HG03469 (cell line): ENCODE data around the gene PRLR.

ENCODE experiments used
- ATAC-seq: cut with Tn5 transposase; IDR thresholded peaks from one replicate; pipeline ENCODE4 v1.9.1; 2021; ENCODE audit warnings: mild to moderate bottlenecking, moderate library complexity, moderate number of reproducible peaks; ENCODE audit not compliant: unreplicated experiment

The PRLR gene

DNA sequence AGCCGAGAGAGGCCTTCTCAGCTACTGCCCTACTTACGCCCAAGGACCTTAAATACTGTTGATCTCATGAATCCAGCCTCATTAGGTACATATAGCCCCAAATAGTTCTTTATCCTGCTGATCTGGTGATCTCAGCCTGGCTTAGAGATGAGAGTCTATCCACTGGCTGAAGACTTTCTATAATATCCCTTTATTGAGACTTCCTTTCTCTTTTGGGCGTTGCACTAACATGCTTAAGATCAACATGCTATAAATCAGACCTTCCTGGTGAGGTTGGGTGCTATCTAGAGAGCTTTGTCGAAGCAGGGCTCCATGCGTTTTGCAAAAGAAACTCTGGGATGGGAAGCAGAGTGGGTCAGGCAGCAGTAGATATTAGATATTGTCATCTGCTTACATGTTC is 138.6 kb downstream of the PRLR start:
- no peak for ATAC-seq

DNA sequence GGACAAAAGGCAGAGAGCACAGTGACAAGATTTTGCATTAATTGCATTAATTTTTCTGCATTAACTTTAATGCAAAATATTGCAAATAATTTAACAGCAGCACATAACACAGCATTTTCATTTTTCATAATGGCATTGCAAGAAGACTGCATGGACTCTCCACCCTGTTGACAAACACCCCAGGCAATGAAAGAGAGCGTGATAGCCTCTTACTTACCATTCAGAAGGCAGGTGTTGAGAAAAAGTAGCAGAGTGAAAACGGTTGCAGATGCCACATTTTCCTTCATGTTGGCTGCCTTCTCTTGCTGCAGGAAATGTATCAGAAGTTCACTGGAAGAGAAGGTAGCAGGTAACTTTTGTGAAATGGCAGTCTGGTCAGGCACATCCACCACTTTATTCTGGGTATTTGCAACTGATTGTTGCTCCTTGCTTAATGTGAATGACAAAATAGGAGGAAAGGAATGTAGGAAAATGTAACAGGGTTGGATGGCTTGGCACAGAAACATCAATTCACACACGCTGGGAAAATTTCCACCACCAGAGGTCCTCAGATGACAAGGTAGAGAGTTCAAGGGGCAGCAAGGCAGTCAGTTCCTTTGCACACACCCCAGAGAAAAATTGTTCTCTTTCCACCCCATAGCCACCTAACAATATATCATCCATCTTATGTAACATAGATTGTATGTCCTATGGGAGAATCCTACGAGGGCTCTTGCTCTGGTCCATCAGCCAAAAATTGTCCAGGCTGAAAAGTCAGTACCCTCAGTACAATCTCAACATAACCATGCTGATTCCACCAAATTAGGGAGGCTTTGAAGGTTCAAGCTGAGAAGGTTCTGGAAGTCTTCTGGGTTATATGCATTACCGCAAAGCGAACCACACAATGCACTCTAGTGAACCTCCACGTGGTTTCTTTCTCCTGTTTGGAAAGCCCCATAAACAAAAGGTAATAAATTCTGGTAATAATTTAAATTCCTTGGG is 140.7 kb downstream of the PRLR start:
- ATAC-seq = peak; percentile 60

DNA sequence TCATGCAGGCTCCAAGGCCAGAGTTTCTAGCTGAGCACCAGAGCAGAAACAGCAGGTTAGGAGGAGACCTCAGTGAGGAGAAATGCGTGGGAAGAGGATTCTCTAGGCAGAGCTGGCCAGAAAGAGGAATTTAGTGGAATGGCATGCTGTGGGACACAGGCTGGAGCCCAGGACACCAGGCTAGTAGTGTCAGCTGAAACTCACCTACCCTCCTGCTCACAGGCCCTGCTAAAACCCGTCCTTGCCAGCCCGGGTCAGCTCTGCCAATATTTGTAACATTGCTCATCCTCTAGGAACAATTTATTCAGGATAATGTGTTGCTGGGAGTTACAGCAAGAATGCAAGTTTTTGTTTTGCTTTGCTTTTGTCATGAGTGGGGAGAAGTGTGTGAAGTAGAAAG is 142.3 kb downstream of the PRLR start:
- ATAC-seq = no peak

DNA sequence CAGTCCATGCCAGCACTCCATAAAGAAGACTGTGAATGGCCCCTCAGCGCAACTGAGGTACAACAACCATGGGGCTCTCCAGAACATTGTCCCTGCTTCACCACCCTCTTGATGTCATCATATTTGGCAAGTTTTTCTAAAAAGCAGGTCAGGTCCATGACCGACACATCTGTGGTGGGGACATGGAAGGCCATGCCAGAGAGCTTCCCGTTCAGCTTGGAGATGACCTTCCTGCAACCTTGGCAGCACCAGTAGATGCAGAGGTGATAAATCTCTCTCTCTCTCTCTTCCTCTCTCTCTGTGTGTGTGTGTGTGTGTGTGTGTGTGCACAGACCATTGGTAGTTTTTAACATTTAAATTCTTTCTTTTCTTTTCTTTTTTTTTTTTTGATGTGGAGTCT is 147.1 kb downstream of the PRLR start:
- no peak for ATAC-seq

DNA sequence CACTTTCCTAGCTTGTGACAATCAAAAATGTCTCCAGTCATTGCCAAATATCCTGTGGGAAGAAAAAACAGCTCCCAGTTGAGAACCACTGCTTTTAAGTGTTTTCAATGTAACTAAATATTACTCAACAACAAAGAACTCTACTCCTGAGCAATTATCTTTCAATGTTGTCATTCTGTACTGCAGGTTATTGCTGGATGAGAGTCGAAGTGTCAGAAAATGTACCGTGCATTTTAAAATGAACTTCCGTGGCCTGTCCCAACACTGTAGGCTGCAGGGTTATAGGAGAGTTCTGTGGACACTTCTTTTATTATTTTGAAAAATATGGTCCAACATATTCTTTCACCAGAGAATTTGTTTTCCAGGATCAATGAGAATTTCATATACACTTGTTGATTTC is 147.8 kb downstream of the PRLR start:
- ATAC-seq = no peak

DNA sequence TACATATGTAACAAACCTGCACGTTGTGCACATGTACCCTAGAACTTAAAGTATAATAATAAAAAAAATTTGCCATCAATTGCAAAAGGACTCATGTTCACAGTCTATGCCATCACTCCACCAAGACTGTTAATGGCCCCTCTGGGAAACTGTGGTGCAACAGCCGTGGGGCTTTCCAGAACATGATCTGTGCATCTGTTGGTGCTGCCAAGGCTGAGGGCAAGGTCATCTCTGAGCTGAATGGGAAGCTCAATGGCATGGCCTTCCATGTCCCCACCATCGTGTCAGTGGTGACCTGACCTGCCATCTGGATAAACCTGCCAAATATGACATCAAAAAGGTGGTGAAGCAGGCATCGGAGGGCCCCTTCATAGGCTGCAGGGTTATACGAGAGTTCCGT is 149.2 kb downstream of the PRLR start:
- ATAC-seq = no peak

DNA sequence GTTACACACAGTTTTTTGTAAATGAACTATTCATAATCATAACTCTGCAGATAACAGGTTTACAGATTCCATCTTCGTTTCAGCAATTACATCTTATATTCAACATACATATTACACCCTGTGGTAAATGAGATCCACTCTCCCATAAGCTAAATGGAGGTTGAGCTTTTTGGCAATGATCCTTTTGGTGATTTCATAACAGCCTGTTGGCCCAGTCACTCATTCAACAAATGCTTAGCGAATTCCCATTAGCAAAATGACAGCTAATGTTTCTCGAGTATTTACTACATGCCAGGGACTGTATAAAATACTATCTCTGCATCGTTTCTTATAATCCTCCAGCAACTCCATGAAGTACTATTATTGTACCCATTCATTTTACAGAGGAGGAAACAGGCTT is 157.1 kb downstream of the PRLR start:
- no peak for ATAC-seq

DNA sequence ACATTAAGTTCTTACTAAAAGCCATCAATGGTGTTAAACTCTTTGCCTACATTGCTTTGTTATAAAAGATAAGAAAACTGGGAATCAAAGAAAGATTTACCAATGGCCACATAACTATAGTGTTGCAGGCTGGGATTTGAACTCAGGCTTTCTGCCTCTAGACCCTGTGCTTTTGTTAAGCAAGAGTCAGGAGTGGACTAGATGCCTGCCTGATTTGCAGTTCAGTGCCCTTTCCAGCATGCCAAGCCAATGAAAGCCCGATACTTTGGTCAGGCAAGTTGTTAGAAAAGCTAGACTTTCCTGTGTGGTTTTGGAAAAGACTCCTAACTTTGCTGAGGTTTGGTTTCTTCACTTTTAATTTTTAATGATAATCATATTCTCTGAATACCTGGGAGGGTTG is 161.1 kb downstream of the PRLR start:
- no peak for ATAC-seq

DNA sequence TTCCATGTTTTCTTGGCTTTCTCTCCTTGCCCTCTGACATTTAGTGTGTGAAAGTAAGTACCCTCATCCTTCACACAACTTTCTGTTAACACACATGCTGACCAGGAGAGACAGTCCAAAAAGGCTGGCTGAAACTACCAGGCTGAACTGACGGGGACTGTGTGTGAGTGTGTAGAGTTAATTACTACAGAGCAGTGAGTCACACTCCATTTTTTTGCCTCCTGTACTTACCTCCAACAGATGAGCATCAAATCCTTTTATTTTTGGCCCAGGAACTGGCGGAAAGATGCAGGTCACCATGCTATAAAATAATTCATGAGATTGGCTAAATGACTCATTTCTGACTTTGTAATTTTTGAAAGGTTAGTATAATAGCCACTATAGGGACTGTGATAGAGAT is 162.3 kb downstream of the PRLR start:
- ATAC-seq = no peak

DNA sequence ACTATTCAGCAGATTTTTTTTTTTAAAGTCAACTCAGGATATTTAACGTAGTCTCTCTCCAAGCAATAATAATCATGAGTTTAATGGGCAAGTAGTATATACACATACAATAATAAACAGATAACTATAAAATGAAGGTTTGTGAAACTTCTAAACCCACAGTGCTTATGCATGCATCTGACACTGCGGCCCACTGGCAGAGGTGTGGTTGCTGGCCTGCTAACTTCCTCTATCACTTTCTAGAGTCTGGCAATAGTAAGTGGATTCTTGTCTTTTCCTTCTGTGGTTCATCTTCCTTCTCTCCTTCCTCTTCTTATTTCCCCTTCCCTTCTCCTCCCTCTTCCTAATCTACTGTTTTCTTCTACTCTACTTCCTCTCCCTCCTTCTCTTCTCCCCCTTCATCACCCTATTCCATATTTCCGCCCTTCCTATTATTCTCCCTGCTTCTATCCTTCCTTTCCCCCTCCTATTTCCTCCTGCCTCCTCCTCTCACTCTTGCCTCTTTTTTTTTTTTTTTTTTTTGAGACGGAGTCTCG is 164.0 kb downstream of the PRLR start:
- peak; percentile 60 for ATAC-seq

DNA sequence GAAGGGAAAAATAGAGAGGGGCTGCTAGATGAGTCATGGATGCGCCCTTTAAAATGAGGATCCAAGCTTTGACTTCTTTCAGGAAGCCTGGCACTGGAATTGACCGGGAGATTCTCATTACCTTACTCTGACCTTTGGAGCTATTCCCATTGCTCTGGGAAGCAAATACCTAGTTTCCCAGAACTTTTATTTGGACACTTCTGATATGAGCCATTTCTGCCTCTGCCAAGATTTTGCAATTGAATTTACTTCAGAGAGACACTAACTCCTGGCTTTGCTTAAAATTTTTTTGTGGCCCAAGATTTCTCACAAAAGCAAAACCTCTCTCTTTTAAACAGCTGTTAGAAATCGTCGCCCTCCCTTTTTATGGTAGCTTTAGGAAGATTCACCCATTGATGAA is 166.9 kb downstream of the PRLR start:
- ATAC-seq = no peak

DNA sequence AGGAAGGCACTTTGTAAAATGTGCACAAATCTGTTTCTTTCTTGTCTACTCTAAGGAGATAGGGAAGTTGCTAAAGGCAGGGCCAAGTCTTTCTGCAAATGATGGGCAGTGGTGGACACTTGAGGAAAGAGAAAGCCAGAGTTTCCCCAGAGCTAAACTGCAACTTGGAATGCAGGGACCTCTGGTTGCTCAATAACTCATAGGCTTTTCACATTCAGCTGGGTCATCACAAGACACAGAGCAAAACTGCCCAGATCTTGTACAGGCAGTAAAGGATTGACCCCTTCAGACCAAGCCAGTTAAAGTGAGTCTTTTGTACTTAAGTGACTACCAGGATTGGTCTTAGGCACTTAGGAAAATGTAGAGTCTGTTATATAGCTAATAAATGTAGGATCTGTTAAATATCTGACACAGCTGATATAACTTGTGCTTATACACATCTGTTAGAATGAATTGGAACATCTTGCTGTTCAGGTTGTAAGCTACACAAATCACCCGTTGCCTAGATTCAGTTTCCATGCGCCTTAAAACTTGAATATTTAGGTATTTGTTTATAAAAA is 169.0 kb downstream of the PRLR start:
- no peak for ATAC-seq

DNA sequence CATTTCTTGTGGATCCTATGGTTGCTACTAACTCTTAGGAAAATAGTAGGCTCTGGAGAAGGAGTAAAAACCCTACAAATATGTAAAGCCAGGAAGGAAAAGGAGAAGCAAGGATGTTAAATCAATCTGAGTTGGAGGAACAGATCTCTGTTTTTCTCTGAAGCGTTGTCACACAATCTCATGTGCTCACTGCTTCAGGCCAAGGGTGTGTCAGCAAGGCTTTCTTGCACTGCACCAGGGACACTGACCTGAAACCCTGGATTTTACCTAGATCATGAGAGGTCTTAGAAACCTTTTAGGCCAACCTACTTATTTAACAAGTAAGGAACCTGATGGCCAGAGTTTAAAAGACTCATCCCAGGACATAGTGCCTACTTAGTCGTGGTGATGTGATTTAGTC is 170.1 kb downstream of the PRLR start:
- no peak for ATAC-seq

DNA sequence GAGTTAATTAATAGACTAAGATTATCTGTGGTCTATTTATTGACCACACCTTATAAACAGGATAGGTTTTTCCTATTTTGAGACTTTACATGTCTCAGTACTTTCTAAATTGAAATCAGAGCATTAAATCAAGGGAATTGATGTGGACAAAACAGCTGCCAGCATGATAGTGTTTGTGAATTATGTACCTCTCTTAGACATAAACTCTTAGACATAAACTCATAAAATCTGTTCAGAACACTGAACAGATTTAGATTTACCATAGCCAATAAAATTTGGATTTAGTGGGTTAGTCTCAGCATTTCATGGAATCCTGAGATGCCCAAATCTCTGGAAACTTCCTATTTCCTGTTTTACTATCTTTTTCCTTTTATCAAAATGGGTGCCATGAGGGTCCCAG is 171.0 kb downstream of the PRLR start:
- no peak for ATAC-seq

DNA sequence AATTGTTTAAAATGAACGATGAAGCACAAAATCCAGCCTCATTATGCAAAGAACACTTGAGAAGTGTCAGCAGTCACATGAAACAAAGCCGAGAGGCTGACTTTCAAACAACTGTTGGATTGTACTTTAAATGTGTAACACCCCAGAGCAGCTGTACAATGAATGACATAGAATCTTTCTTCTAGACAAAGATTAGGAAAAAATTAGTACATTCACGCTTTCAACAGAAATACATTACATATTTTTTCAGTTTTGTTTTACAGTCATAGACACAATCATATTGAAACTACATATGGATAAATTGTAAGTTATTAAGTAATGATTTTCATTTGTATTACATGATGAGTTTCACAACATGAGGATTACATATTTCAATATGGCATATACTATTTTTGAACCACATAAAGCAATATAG is 171.9 kb downstream of the PRLR start:
- ATAC-seq = peak; percentile 81

DNA sequence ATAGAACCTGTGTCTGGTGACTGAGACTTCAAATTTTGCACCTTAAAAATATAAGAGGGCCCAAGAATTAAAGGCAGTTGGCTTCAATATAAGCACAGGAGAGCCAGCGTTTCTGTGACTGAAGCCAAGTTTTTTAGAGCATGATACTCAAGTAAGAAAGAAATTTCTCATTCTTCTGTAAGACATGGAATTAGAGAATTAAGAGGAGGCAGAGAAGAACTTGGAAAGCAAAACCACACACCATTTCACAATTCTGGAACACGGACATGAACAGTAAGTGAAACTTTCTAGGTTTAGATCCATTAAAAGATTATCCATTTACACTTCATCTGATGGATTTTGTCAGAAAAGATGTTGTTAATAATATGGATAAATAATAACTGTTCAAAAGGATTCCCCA is 173.6 kb downstream of the PRLR start:
- no peak for ATAC-seq

DNA sequence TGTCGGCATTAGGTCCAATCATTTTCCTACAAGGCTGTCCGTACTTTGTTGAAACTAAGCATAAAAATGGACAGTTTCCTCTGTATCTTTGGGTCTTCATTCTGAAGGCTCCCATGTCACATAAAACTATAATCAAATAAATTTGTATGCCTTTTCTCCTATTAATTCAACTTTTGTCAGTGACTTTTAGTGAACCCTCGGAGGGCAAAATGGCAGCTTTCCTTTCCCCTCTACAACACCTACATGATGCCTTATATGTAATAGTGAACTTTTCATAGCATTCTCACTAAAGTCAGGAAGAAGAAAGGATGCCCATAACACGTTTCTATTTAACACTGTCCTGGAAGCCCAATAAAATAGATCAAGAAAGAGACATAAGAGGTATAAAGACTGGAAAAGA is 177.4 kb downstream of the PRLR start:
- no peak for ATAC-seq

DNA sequence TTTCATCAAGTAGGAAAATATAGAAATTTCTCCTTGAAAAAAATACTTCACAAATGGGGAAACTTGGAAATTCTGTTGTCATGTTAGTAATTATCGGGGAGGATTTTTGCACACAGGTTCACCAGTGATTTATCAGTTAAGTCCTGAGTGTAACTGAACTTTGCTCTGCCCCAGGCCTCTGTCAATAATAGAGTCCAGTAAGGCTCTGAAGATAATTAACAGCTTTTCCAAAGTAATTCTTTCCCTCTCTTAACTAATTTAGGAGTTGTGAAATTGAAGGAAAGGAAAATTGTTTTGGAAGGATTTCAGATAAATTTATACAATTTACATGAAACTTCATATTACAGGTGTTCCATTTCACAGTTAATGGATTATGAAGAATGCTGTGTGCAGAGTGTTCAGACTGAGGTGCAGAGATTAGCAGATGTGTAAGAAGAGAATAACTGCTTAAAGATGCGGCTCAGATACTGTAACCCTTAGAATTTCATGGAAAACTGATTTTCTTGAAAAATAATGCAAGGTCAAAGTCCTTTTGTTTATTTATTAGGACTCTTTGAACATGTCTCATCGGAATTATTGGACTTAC is 179.7 kb downstream of the PRLR start:
- no peak for ATAC-seq

DNA sequence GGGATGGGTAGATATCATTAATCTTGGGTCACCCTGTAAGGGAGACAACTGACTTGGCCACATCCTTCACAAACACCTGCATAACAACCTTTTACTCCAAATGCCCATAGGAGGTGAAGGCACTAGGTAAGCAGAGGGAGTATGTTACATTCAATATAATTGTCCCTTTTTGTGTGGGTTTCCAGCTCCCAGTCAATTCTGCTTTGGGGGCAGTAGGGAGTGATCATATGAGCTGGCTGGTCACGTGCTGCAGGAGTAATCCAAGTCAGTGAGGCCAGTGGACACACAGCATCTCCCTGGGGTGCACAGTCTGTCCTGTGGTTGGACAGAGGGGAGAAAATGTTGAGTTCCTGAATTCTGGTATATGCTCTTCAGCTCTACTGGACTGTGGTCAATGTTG is 181.4 kb downstream of the PRLR start:
- ATAC-seq = no peak

DNA sequence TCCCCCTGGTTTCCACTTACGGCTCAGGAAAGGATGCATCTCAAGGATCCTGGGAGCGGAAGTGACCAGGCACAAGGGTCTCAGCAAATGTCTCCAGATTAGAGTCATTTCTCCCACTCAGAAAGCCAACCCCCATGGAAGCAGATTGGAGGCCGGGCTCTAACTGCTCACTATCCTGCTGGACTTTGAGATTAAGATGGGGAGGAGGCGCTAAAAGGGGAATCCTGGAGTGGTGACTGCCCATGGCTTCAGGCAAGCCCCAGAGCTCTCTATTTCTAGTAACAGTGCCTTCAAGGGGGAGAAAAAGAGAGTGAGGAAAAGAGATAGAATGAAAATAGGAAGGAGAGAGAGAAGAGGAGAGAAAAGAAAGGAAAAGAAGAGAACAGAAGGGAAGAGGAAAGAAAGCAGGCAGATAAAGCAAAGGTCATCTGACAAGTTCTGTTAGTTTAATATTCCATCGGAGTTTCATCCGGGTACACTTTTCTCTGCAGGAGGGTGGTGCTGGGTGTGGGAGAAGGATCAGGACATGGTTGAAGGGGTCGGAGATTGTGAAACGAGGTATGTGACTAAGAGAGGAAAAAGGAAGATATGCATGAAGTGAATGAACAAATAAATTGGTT is 182.4 kb downstream of the PRLR start, which contains the start of gene AGXT2:
Gene AGXT2 (minus strand): TSS at position 165 of the 620 bp plus-strand sequence. CDS start 57 bp downstream, at position 108.
- no peak for ATAC-seq

DNA sequence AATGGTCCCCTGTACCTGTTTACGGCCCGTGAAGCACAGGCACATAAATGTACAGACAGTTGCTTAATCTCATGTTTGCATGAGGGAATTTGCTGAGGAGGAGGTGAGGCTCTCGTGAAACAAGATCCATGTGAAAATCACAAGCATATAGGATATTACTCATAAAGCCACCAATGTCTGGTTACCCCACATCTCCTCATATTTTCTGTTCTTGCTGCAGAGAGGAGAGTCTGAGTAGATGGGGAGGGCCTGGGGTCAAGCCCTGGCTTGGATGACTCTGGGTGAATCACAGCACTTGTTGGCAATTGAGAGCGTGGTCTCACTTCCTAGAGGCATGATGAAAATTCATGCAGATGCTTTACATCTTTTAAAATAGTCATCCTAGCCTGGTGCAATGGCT is 183.5 kb downstream of the PRLR start:
- no peak for ATAC-seq
